ENCODE results near the gene KCTD2. TPM values are rescaled to one million over a fixed set of nuclear protein-coding genes. Genes with fewer than 3 reads are reported as not detected.

The KCTD2 gene
- total and polyA plus RNA-seq, 9 of the 15 experiments (the other 6 are each of a cell fraction or from before 2014, with no cell fraction given), result 1.7 to 32.9 (median 15.8) TPM

- Histone ChIP-seq H3K27me3 (ENCODE audit: control insufficient read depth in 2 of 2, insufficient read depth in 2 of 2, low read length in 2 of 2) (no peaks in the 10 kb centered on the region; a peak in 1 of 5 replicates), H3K27ac (ENCODE audit: extremely low read depth, low read depth, low read length) (peak within 1 kb of the TSS; percentile 84), H3K9me1 (ENCODE audit: control insufficient read depth, insufficient read depth, low read length) (peaks cover 5% of the 10 kb centered on the region), H3K4me2 (ENCODE audit: insufficient read depth, low read length) (peak within 1 kb of the TSS; percentile 90), H3K4me3 (peak within 1 kb of the TSS; percentile 34), H2AFZ (ENCODE audit: low read depth, low read length) (peak within 1 kb of the TSS; percentile 91), H3K4me1 (replicated peaks in 1 of 2; ENCODE audit: control insufficient read depth in 2 of 2, insufficient read depth in 2 of 2, low read length in 2 of 2) (peaks cover 54 to 59% of the 10 kb centered on the region in 2 experiments), H3K36me3 (ENCODE audit: control insufficient read depth, insufficient read depth, low read length) (no peaks in the 10 kb centered on the region), H4K20me1 (replicated peaks; ENCODE audit: control insufficient read depth, insufficient read depth, low read length) (no peaks in the 10 kb centered on the region), H3K9me3 (replicated peaks; ENCODE audit: control insufficient read depth, insufficient read depth, low read depth, low read length) (no peaks in the 10 kb centered on the region), H3K79me2 (ENCODE audit: control insufficient read depth, insufficient read depth, low read length) (no peaks in the 10 kb centered on the region; the same call in 2 of the 3 replicates), H3K9ac (ENCODE audit: insufficient read depth in 1 of 2, low read depth in 2 of 2, low read length in 2 of 2) (peak within 1 kb of the TSS; percentile 71 to 88)
- ChIA-PET CTCF (ENCODE audit: low intra/inter-chr PET ratio) (interaction anchor here (0.6 kb wide), 1 partner anchor 27 kb away, joined by 3 read pairs; no protein-coding TSS in a partner anchor), POLR2A (interaction anchor here (0.7 to 3.0 kb wide), 7 partner anchors 9 to 27 kb away, joined by 3 to 11 read pairs (median 4); no protein-coding TSS in a partner anchor)
- in situ Hi-C loops (cut with MboI), result no loop called here
- ATAC-seq, result peak; percentile 88
- TSS peak; percentile 58 for BruUV-seq (replicated peaks)
- WGBS (ENCODE audit: insufficient coverage, low coverage, missing lambda C conversion rate), result 35% methylated on average over 18 of the region's 69 CpGs
- peak; percentile 69 for FAIRE-seq
- peak; percentile 85 to 96 (median 92) for DNase-seq (ENCODE audit: extremely low read depth in 1 of 4, low spot score in 3 of 4)
- intact Hi-C loops (cut with micrococcal nuclease), result no loop called here
- no peak for TF ChIP-seq NR4A1 (CRISPR knock-in tag; IDR thresholded peaks at IDR 0.05)
- peak; percentile 20; the same call in 1 of the 2 replicates for TF ChIP-seq NR4A1 (tag; IDR thresholded peaks at IDR 0.05)
- peak in 1 of 3 experiments; percentile 39 for TF ChIP-seq YY1 (IDR thresholded peaks at IDR 0.05; ENCODE audit: borderline replicate concordance in 1 of 3, control insufficient read depth in 1 of 3, extremely low read depth in 1 of 3, insufficient read depth in 3 of 3, insufficient read length in 1 of 3, insufficient replicate concordance in 2 of 3, low read depth in 1 of 3, low read length in 2 of 3)
- no peak for TF ChIP-seq ZMIZ1 (IDR thresholded peaks at IDR 0.05; ENCODE audit: low read depth in 2 of 2, low read length in 2 of 2)
- no peak for TF ChIP-seq ZNF23 (CRISPR knock-in tag; IDR thresholded peaks at IDR 0.05)
- no peak for TF ChIP-seq ZSCAN29 (IDR thresholded peaks at IDR 0.05)
- TF ChIP-seq TFAP4 (CRISPR knock-in tag; IDR thresholded peaks at IDR 0.05; ENCODE audit: borderline replicate concordance), result 0 out of 2 replicates have a peak, but pooled peaks have one; percentile 48
- TF ChIP-seq KLF13 (tag; IDR thresholded peaks at IDR 0.05; ENCODE audit: borderline replicate concordance, low read depth), result no peak
- no peak for TF ChIP-seq TCFL5 (CRISPR knock-in tag; conservative IDR thresholded peaks at IDR 0.05)
- peak; percentile 40 for TF ChIP-seq CCNT2 (IDR thresholded peaks at IDR 0.05; ENCODE audit: borderline replicate concordance, extremely low read depth, insufficient read length, low read depth, low read length)
- no peak for TF ChIP-seq NFYB (IDR thresholded peaks at IDR 0.05; ENCODE audit: extremely low read depth, insufficient read length)
- no peak for TF ChIP-seq ZNF668 (CRISPR knock-in tag; IDR thresholded peaks at IDR 0.05)
- TF ChIP-seq HBP1 (CRISPR knock-in tag; IDR thresholded peaks at IDR 0.05), result no peak
Observed at GRCh38 chr17:75087558-75088453, 40.8 kb downstream of the KCTD2 start, which contains the start of gene SLC16A5. SLC16A5 (plus strand) TSS chr17:75087954; CDS start chr17:75093637, 5,683 bp downstream.
